NT2/D1 (cell line): ENCODE data around the gene ATXN1.

Experiments used
- DNase-seq: peaks from one replicate; pipeline ENCODE4 v3.0.0-alpha.2; 2011; ENCODE audit warnings: low read depth, low spot score
- H3K27me3 ChIP-seq: 2 replicates; pipeline ENCODE4 v1.6.0; 2011; ENCODE audit warnings: mild to moderate bottlenecking; ENCODE audit not compliant: insufficient read length, insufficient read depth
- H3K36me3 ChIP-seq: 2 replicates; pipeline ENCODE4 v1.6.1; 2011; ENCODE audit warnings: mild to moderate bottlenecking, low read length, mixed read lengths; ENCODE audit not compliant: insufficient read depth, insufficient read length
- H3K4me1 ChIP-seq: 2 replicates; pipeline ENCODE4 v1.5.1; 2011; ENCODE audit not compliant: insufficient read depth, insufficient read length
- H3K4me3 ChIP-seq: 2 replicates; pipeline ENCODE4 v1.5.1; 2011; ENCODE audit warnings: low read depth; ENCODE audit not compliant: insufficient read length
- H3K9ac ChIP-seq: 2 replicates; pipeline ENCODE4 v1.6.0; 2011; ENCODE audit warnings: low read depth; ENCODE audit not compliant: insufficient read length
- H3K9me3 ChIP-seq: 2 replicates; pipeline ENCODE4 v1.5.1; 2011; ENCODE audit warnings: mild to moderate bottlenecking, low read length; ENCODE audit not compliant: insufficient read depth
- SUZ12 ChIP-seq: IDR thresholded peaks from 2 replicates; pipeline ENCODE4 v1.6.1; 2011; ENCODE audit not compliant: insufficient read length, insufficient read depth; ENCODE audit errors: extremely low read depth
- YY1 ChIP-seq: IDR thresholded peaks from 2 replicates; pipeline ENCODE4 v1.6.1; 2011; ENCODE audit not compliant: insufficient read length, insufficient read depth
- ZNF274 ChIP-seq: IDR thresholded peaks from 2 replicates; pipeline ENCODE4 v1.6.1; 2011; ENCODE audit warnings: mild to moderate bottlenecking, low read depth, low read length

ATXN1 gene

DNA sequence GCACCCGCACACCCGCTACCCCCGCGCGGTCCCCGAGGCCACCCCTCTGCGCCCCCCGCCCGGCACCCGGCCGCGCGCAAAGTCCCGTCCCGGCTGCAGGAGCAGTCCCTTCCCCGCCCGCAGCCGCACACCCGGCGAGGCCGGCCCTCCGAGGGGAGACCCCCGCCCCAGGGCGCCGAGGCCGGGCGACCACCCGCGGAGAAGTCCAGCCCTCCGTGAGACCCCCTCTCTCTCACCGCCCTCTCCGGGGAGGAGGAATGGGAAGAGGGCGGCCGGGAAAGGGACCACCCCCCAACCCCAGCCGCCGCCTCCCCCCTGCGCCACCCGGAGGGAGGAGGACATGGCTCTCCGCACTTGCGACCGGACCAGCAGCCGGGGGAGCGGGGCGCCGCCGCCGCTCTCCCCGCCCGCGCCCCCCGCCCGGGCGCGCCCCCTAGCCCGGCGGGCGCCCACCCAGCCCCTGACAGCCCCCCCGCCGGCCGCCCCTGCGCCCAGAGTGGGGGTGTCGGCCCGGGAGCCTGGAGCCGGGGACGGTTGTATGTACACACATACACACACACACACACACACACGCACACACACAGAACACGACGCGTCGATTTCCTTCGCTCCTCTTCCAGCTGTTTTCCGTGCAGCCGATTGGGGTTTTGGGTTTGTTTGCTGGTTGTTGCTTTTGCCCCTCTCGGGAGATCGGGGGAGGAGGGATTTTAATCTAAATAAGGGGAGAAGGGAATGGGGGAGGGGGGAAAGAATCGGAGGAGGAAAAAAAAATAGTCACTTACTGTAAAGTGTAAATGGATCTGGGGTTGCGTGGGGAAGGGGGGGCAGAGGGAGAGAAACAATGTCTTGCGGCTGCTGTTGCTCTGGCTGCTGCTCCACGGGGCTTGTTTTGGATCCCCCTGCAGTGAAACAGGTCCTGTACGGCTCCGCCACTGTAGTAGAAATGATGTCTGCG lies at the start of gene ATXN1:
ATXN1 (minus strand) TSS at position 945 of the 955 bp plus-strand sequence.
- no peak for DNase-seq
- H3K36me3 ChIP-seq = no peaks in the 10 kb centered on the region
- peak within 1 kb of the TSS; percentile 80 for H3K9ac ChIP-seq
- H3K27me3 ChIP-seq = peaks cover 3% of the 10 kb centered on the region
- TF ChIP-seq SUZ12 (no peak), YY1 (no peak), ZNF274 (no peak)
- no peaks in the 10 kb centered on the region for H3K4me1 ChIP-seq
- H3K4me3 ChIP-seq = peak within 1 kb of the TSS; percentile 66
- no peaks in the 10 kb centered on the region for H3K9me3 ChIP-seq

DNA sequence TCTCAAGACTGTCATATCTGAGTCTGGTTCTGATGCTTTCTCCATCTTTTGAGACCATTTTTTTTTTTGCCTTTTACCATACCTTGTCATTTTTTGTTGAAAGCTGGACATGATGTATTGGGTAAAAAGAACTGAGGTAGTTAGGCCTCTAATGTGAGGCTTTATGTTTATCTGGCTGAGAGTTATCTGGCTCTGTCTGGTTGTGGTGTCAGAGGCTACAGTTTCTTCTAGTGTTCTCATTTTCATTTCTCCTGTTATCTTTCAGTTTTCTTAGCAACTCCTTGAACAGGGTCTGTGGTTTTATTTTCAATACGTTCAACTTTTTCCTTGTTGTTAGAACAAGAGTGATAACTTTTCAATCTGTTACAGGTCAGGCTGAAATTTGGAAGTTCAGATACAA lies 49.2 kb upstream of the ATXN1 start:
- no peaks in the 10 kb centered on the region for H3K36me3 ChIP-seq
- no peak for TF ChIP-seq YY1
- TF ChIP-seq SUZ12 = no peak
- no peak for TF ChIP-seq ZNF274
- peaks cover 23% of the 10 kb centered on the region; the same call in 1 of the 2 replicates for H3K9me3 ChIP-seq
- no peak overlapping the region for H3K4me3 ChIP-seq
- no peaks in the 10 kb centered on the region for H3K27me3 ChIP-seq
- no peak overlapping the region for H3K9ac ChIP-seq
- no peak for DNase-seq
- no peaks in the 10 kb centered on the region for H3K4me1 ChIP-seq

GRCh38 chr6:16809753-16810358 lies 48.6 kb upstream of the ATXN1 start:
- Histone ChIP-seq H3K9me3 (peaks cover 23% of the 10 kb centered on the region; the same call in 1 of the 2 replicates), H3K4me3 (no peak overlapping the region), H3K36me3 (no peaks in the 10 kb centered on the region), H3K27me3 (no peaks in the 10 kb centered on the region), H3K4me1 (no peaks in the 10 kb centered on the region), H3K9ac (no peak overlapping the region)
- TF ChIP-seq SUZ12 = no peak
- no peak for TF ChIP-seq ZNF274
- no peak for TF ChIP-seq YY1
- DNase-seq = no peak

- no peak for DNase-seq
- H3K4me3 ChIP-seq = no peak overlapping the region
- no peak overlapping the region for H3K9ac ChIP-seq
- no peaks in the 10 kb centered on the region for H3K27me3 ChIP-seq
- H3K9me3 ChIP-seq = peaks cover 16% of the 10 kb centered on the region; the same call in 1 of the 2 replicates
- H3K36me3 ChIP-seq = no peaks in the 10 kb centered on the region
- no peak for TF ChIP-seq YY1
- TF ChIP-seq ZNF274 = no peak
- H3K4me1 ChIP-seq = peaks cover 3% of the 10 kb centered on the region
These were observed 46.7 kb upstream of the ATXN1 start for GRCh38 chr6:16807956-16808355.

DNA sequence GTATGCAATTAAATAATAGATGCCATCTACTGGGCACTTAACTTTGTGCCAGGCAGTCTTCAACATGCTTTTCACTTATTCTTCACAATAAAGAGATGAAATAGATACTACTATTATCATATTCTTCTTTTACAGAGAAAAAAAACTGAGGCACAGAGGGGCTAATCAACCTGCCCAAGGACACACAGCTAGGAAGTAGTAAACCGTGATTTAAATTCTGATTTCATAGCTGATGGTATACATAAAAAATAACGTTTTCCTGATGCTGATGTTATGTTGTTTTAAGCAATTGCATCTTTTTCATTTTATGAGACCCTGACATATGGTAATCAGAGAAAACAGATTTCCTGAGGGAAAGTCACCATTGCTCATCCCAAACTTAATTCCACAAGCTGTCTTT lies 45.1 kb upstream of the ATXN1 start:
- Histone ChIP-seq H3K36me3 (no peaks in the 10 kb centered on the region), H3K4me1 (peaks cover 3% of the 10 kb centered on the region), H3K9ac (no peak overlapping the region), H3K27me3 (no peaks in the 10 kb centered on the region), H3K9me3 (peaks cover 5% of the 10 kb centered on the region; the same call in 1 of the 2 replicates), H3K4me3 (no peak overlapping the region)
- no peak for TF ChIP-seq SUZ12
- TF ChIP-seq ZNF274 = no peak
- no peak for TF ChIP-seq YY1
- DNase-seq = no peak

- no peak overlapping the region for H3K4me3 ChIP-seq
- H3K27me3 ChIP-seq = no peaks in the 10 kb centered on the region
- no peak overlapping the region for H3K9ac ChIP-seq
- H3K4me1 ChIP-seq = peaks cover 3% of the 10 kb centered on the region
- no peak for DNase-seq
- H3K9me3 ChIP-seq = peaks cover 5% of the 10 kb centered on the region; the same call in 1 of the 2 replicates
- no peaks in the 10 kb centered on the region for H3K36me3 ChIP-seq
- TF ChIP-seq SUZ12 (no peak), ZNF274 (no peak), YY1 (no peak)
These were observed 44.1 kb upstream of the ATXN1 start for GRCh38 chr6:16805243-16805950.
